Lower leg skin (tissue), 4 donors: ENCODE results near the gene CPNE6. TPM values are rescaled to one million over a fixed set of nuclear protein-coding genes. Genes with fewer than 3 reads are reported as not detected.
"Not testable (repeated sequence)": the region's sequence is repeated elsewhere in the genome, so short reads cannot be mapped to it uniquely, and the experiment has no call there.

Experiments used
- DNase-seq, 2 donors: peaks; one replicate each; pipeline ENCODE4 v3.0.0-alpha.2; 2019; ENCODE audit warnings: low spot score in 2 of 2
- H3K4me3 ChIP-seq: fragments of 200-600 bp; sonication (generic); 2 replicates; pipeline ENCODE4 v1.5.1; 2017; ENCODE audit warnings: mild to moderate bottlenecking, low read depth; ENCODE audit not compliant: poor library complexity, severe bottlenecking
- CTCF ChIP-seq, 3 donors: fragments of 450-650 bp; IDR thresholded peaks; one replicate each; pipeline ENCODE4 v1.5.1; 2016; ENCODE audit warnings: antibody characterized with exemption in 3 of 3, mild to moderate bottlenecking in 3 of 3, moderate library complexity in 2 of 3
- POLR2A ChIP-seq, 2 donors: fragments of 450-650 bp; IDR thresholded peaks; one replicate each; pipeline ENCODE4 v1.6.1; 2016 to 2017; ENCODE audit warnings: antibody characterized with exemption in 2 of 2, mild to moderate bottlenecking in 1 of 2, moderate library complexity in 1 of 2
- WGBS, 2 donors: methylation state at CpG; one replicate each; pipeline ENCODE4 v1.1.5; 2018; 5-methylcytosine and 5-hydroxymethylcytosine counted together
- intact Hi-C: fragments of 100-400 bp; cut with DNase I; formaldehyde crosslinking; loops from one replicate; pipeline ENCODE4 v1.15.0; 2023; ENCODE audit warnings: low total_unique reads
- total RNA-seq, 4 donors: library from RNA; depleted of rRNA; stranded (reverse); fragments of >200 nt; gene quantifications; one replicate each; pipeline ENCODE4 v1.1.0, GENCODE V29; 2016

The CPNE6 gene
- total RNA-seq, 4 donors from 2014 or later = 0.39 TPM; not detected in 3

- no peak overlapping the region for H3K4me3 ChIP-seq
- whole genome bisulfite sequencing, 2 donors = 76 to 83% methylated on average over 4 of the region's 4 CpGs
- intact Hi-C loops = no loop called here
- no peak for TF ChIP-seq POLR2A (IDR thresholded peaks at IDR 0.05)
- no peak for TF ChIP-seq CTCF (IDR thresholded peaks at IDR 0.05)
- DNase-seq = no peak
Observed at GRCh38 chr14:24100197-24100981, 29.0 kb downstream of the CPNE6 start.

- WGBS, 2 donors = 90 to 94% methylated on average over 3 of the region's 3 CpGs
- DNase-seq = no peak
Observed at GRCh38 chr14:24100982-24101494, 29.7 kb downstream of the CPNE6 start.

GRCh38 chr14:24102357-24103048, 31.1 kb downstream of the CPNE6 start:
- no peak for DNase-seq
- no peak overlapping the region for H3K4me3 ChIP-seq
- intact Hi-C loops = no loop called here
- 86 to 93% methylated on average over 7 of the region's 7 CpGs for WGBS, 2 donors
- no peak for TF ChIP-seq CTCF (IDR thresholded peaks at IDR 0.05)
- no peak for TF ChIP-seq POLR2A (IDR thresholded peaks at IDR 0.05)

More at GRCh38 chr14:24100982-24101494, 29.7 kb downstream of the CPNE6 start:
- no peak overlapping the region for H3K4me3 ChIP-seq
- no peak for TF ChIP-seq CTCF (IDR thresholded peaks at IDR 0.05)
- no peak for TF ChIP-seq POLR2A (IDR thresholded peaks at IDR 0.05)
- intact Hi-C loops = no loop called here

- no peak for TF ChIP-seq CTCF (IDR thresholded peaks at IDR 0.05)
- no peak for TF ChIP-seq POLR2A (IDR thresholded peaks at IDR 0.05)
- H3K4me3 ChIP-seq = no peak overlapping the region
- 90 to 98% methylated on average over 13 of the region's 13 CpGs for WGBS, 2 donors
- no peak for DNase-seq
- intact Hi-C loops = no loop called here
Observed at GRCh38 chr14:24103451-24103850, 32.1 kb downstream of the CPNE6 start.

- intact Hi-C loops = loop anchor here (5.0 kb wide), 1 partner anchor 48 kb away; no protein-coding TSS in a partner anchor
- DNase-seq, H3K4me3 ChIP-seq: not testable (repeated sequence)
- WGBS, 2 donors = 89 to 90% methylated on average over 8 of the region's 8 CpGs
Observed at GRCh38 chr14:24105609-24106239, 34.4 kb downstream of the CPNE6 start.
